ENCODE measurements around the gene GAREM1.
"Not testable (repeated sequence)": the region's sequence is repeated elsewhere in the genome, so short reads cannot be mapped to it uniquely, and the experiment has no call there.

GAREM1 gene

DNA sequence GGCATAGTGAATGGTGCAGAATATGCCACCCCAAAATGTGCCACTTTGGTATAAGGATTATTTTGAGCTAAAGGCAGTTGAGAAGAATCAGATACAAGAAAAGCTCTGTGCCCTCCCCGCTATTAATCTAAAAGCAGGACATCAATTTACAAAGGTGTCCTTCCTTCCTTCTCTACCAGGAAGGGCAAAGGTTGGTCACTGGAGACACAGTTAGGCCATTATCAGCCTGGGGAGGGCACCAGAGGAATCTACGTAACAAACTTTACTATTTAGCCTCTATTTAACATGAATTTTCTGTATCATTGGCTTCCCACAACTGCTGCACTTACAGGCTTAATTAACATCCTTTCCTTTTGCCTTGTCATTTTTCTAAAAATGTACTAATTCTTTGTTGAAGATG is 228.3 kb downstream of the GAREM1 start:
- H3K4me3 ChIP-seq (ENCODE audit: insufficient read depth, low read depth, low read length, poor library complexity, severe bottlenecking), result no peak overlapping the region
- peaks cover 7% of the 10 kb centered on the region for H3K27me3 ChIP-seq (replicated peaks; ENCODE audit: control insufficient read depth, insufficient read depth, low read length, poor library complexity, severe bottlenecking)
- H3K36me3 ChIP-seq (ENCODE audit: control insufficient read depth, insufficient read depth, low read length), result no peaks in the 10 kb centered on the region
- H3K9me3 ChIP-seq (ENCODE audit: control insufficient read depth, low read length), result no peaks in the 10 kb centered on the region
- no peaks in the 10 kb centered on the region for H3K4me1 ChIP-seq (ENCODE audit: control insufficient read depth, insufficient read depth, low read length, poor library complexity, severe bottlenecking)
- H3K27ac ChIP-seq (ENCODE audit: insufficient read depth, low read length, poor library complexity, severe bottlenecking), result no peak overlapping the region
- DNase-seq, result no peak

DNA sequence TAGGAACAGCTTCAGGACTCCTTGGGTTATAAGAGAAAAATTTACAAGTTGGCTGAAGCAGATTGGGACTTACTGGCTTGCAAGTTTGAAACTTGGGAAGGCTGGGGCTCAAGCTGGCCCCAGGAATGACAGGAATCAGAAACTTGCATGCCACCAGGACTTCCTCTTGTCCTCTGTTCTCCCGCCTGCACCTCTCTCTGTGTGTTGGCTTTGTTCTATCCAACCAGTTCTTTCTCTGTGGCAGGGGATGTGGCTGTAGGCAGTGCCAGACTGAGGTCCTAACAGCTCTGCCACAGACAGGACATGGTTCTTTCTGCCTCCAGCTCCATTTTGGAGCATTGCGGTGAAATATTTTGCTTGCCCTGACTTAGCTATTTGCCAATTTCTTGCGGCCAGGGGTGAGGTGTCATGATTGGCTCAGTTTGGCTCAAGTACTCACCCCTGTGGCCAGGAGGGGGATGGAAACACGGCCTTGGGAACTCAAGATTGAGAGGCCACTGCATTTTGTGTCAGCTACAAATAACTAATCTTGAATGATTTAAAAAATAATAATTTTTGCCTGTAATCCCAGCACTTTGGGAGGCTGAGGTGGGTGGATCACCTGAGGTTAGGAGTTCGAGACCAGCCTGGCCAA is 231.9 kb downstream of the GAREM1 start:
- Histone ChIP-seq H3K27me3 (replicated peaks; ENCODE audit: control insufficient read depth, insufficient read depth, low read length, poor library complexity, severe bottlenecking) (peaks cover 3% of the 10 kb centered on the region), H3K4me1 (ENCODE audit: control insufficient read depth, insufficient read depth, low read length, poor library complexity, severe bottlenecking) (no peaks in the 10 kb centered on the region), H3K27ac (ENCODE audit: insufficient read depth, low read length, poor library complexity, severe bottlenecking) (no peak overlapping the region), H3K4me3 (ENCODE audit: insufficient read depth, low read depth, low read length, poor library complexity, severe bottlenecking) (no peak overlapping the region), H3K36me3 (ENCODE audit: control insufficient read depth, insufficient read depth, low read length) (no peaks in the 10 kb centered on the region), H3K9me3 (ENCODE audit: control insufficient read depth, low read length) (no peaks in the 10 kb centered on the region)
- no peak for DNase-seq

DNA sequence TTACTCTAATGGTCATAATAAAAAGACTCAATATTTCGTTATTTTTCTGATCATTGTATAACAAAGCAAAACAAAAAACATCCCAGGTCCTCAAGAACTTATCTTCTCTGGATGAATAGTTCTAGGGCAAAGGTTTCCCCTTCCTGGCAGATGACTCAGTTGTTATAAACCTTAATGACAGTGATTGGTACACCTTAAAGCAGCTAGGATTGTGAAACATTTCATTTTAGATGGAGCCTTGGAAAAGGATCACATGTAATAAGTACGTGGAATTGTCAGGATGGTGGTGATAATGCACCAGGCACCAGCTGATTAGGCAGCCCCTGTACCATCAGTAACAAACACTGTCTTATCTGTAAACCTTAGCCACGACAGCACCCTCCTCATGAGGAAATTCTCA is 233.6 kb downstream of the GAREM1 start:
- H3K4me1 ChIP-seq (ENCODE audit: control insufficient read depth, insufficient read depth, low read length, poor library complexity, severe bottlenecking), result no peaks in the 10 kb centered on the region
- H3K27ac ChIP-seq (ENCODE audit: insufficient read depth, low read length, poor library complexity, severe bottlenecking), result no peak overlapping the region
- no peak for DNase-seq

DNA sequence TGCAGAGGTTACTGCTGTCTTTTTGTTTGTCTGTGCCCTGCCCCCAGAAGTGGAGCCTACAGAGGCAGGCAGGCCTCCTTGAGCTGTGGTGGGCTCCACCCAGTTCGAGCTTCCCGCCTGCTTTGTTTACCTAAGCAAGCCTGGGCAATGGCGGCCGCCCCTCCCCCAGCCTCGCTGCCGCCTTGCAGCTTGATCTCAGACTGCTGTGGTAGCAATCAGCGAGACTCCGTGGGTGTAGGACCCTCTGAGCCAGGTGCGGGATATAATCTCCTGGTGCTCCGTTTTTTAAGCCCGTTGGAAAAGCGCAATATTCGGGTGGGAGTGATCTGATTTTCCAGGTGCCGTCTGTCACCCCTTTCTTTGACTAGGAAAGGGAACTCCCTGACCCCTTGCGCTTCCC is 237.3 kb downstream of the GAREM1 start:
- not testable (repeated sequence) for DNase-seq; H3K27me3 ChIP-seq (replicated peaks; ENCODE audit: control insufficient read depth, insufficient read depth, low read length, poor library complexity, severe bottlenecking); H3K9me3 ChIP-seq (ENCODE audit: control insufficient read depth, low read length); H3K4me1 ChIP-seq (ENCODE audit: control insufficient read depth, insufficient read depth, low read length, poor library complexity, severe bottlenecking); H3K4me3 ChIP-seq (ENCODE audit: insufficient read depth, low read depth, low read length, poor library complexity, severe bottlenecking); H3K36me3 ChIP-seq (ENCODE audit: control insufficient read depth, insufficient read depth, low read length); H3K27ac ChIP-seq (ENCODE audit: insufficient read depth, low read length, poor library complexity, severe bottlenecking)

More for the DNA sequence above, 233.6 kb downstream of the GAREM1 start:
- H3K9me3 ChIP-seq (ENCODE audit: control insufficient read depth, low read length), result no peaks in the 10 kb centered on the region
- peaks cover 1% of the 10 kb centered on the region for H3K27me3 ChIP-seq (replicated peaks; ENCODE audit: control insufficient read depth, insufficient read depth, low read length, poor library complexity, severe bottlenecking)
- H3K4me3 ChIP-seq (ENCODE audit: insufficient read depth, low read depth, low read length, poor library complexity, severe bottlenecking), result no peak overlapping the region
- no peaks in the 10 kb centered on the region for H3K36me3 ChIP-seq (ENCODE audit: control insufficient read depth, insufficient read depth, low read length)

DNA sequence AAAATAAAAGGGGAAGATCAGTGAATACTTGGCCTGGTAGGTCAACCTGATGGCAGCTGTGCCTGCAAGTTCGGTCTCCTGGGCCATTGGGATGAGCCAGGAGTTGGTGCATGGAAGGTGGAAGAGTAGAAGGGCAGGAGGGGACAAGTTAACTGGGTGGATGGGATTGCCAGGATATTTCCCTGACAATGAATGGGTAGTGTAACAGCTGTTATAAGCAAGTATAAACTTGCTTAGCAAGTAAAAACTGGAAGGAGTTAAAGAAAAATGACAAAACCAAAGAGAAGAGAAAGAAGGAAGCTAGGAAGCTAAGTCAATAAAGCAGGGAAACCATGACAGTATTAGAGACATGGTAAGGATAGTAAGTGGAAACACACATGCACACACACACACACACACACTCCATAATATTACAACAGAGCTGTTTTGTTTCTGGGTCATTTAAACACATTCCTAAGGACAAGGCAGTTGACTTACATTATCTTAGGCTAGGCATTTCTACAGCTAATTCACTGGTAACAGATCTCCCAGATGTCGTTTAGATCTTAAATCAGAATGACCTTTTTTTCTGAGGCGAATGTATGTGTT is 251.2 kb downstream of the GAREM1 start:
- Histone ChIP-seq H3K4me1 (ENCODE audit: control insufficient read depth, insufficient read depth, low read length, poor library complexity, severe bottlenecking) (no peaks in the 10 kb centered on the region), H3K27me3 (replicated peaks; ENCODE audit: control insufficient read depth, insufficient read depth, low read length, poor library complexity, severe bottlenecking) (peaks cover 3% of the 10 kb centered on the region), H3K9me3 (ENCODE audit: control insufficient read depth, low read length) (no peaks in the 10 kb centered on the region), H3K4me3 (ENCODE audit: insufficient read depth, low read depth, low read length, poor library complexity, severe bottlenecking) (no peak overlapping the region), H3K36me3 (ENCODE audit: control insufficient read depth, insufficient read depth, low read length) (no peaks in the 10 kb centered on the region), H3K27ac (ENCODE audit: insufficient read depth, low read length, poor library complexity, severe bottlenecking) (no peak overlapping the region)
- no peak for DNase-seq

DNA sequence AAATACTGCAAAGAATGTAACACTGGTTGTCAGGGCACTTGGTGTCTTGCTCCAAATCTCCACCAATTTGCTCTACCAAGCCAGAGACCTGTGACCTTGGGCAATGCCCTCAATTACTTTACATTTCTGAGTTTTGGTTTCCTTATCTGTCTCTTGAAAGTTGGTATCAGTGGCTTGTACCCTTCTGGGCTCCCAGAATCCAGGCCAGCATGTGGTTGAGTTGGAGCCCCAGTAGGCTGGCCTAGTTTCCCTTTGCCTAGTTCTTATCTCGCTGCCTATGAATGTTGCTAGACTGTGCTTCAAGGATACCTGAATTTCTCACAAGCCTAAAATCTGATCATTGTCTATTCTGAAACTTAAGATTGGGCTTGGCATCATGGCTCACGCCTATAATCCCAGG is 254.3 kb downstream of the GAREM1 start:
- Histone ChIP-seq H3K36me3 (ENCODE audit: control insufficient read depth, insufficient read depth, low read length) (no peaks in the 10 kb centered on the region), H3K9me3 (ENCODE audit: control insufficient read depth, low read length) (no peaks in the 10 kb centered on the region), H3K4me1 (ENCODE audit: control insufficient read depth, insufficient read depth, low read length, poor library complexity, severe bottlenecking) (no peaks in the 10 kb centered on the region), H3K27me3 (replicated peaks; ENCODE audit: control insufficient read depth, insufficient read depth, low read length, poor library complexity, severe bottlenecking) (peaks cover 3% of the 10 kb centered on the region), H3K4me3 (ENCODE audit: insufficient read depth, low read depth, low read length, poor library complexity, severe bottlenecking) (no peak overlapping the region), H3K27ac (ENCODE audit: insufficient read depth, low read length, poor library complexity, severe bottlenecking) (no peak overlapping the region)
- no peak for DNase-seq

DNA sequence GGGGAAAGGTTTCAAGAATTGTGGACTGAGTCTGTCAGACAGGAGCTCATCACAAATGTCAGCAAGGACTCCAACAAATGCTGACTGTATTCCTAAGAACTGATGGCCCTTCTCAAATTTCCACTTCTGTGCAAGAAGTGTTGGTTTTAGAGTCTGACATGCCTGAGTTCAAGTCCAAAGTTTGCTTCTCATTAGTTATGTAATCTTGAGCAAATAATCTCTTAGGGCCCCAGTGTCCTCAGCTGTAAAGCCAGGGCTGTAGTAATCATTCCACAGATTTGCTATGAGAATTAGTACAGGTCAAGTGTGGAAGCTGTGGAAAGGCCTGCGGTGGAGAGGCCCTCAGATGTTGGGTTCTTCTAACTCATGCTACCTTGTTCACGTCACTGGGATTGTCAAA is 257.0 kb downstream of the GAREM1 start:
- Histone ChIP-seq H3K27me3 (replicated peaks; ENCODE audit: control insufficient read depth, insufficient read depth, low read length, poor library complexity, severe bottlenecking) (peaks cover 3% of the 10 kb centered on the region), H3K9me3 (ENCODE audit: control insufficient read depth, low read length) (no peaks in the 10 kb centered on the region), H3K27ac (ENCODE audit: insufficient read depth, low read length, poor library complexity, severe bottlenecking) (no peak overlapping the region), H3K36me3 (ENCODE audit: control insufficient read depth, insufficient read depth, low read length) (no peaks in the 10 kb centered on the region), H3K4me3 (ENCODE audit: insufficient read depth, low read depth, low read length, poor library complexity, severe bottlenecking) (no peak overlapping the region), H3K4me1 (ENCODE audit: control insufficient read depth, insufficient read depth, low read length, poor library complexity, severe bottlenecking) (no peaks in the 10 kb centered on the region)
- no peak for DNase-seq
